SK-N-SH (cell line): Measurements from ENCODE around the gene CDC42SE1.

ENCODE experiments used
- CTCF ChIP-seq: fragments of 200-600 bp; sonication (generic); IDR thresholded peaks from 2 replicates; pipeline ENCODE4 v1.6.1; 2017; ENCODE audit warnings: antibody characterized with exemption, mild to moderate bottlenecking, moderate library complexity
- GABPA ChIP-seq: IDR thresholded peaks from 2 replicates; pipeline ENCODE4 v1.4.0; 2012; ENCODE audit warnings: low read depth, mild to moderate bottlenecking
- USF2 ChIP-seq: fragments of 150-350 bp; IDR thresholded peaks from 2 replicates; pipeline ENCODE4 v1.6.1; 2017; ENCODE audit warnings: antibody characterized with exemption, low read length, low read depth, borderline replicate concordance

DNA sequence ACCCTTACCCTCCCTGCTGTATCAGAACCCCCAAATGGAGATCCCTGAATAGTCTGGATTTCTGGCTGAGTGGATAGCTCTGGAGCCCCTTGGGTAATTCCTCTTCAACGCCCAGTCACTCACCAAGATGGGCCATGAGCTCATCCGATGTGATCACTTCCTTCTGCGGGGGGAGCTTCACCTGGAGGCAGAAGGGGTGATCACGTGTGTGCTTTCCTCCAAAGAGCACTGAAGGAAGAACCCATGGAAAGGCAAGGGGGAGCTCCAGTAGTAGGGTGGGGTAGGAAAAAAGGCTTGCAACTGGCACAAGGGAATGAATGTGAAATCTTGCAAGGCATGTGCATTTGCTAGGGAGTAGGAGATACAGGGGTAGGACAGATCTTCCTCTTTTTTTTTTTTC is 57.8 kb downstream of the CDC42SE1 start:
- TF ChIP-seq CTCF (no peak), USF2 (no peak), GABPA (no peak)
